GM19455 (cell line): Measurements from ENCODE around the gene CYP2C19.
"Not testable (repeated sequence)": the region's sequence is repeated elsewhere in the genome, so short reads cannot be mapped to it uniquely, and the experiment has no call there.

ENCODE experiments used
- ATAC-seq: cut with Tn5 transposase; IDR thresholded peaks from one replicate; pipeline ENCODE4 v1.9.1; 2021; ENCODE audit not compliant: unreplicated experiment

The CYP2C19 gene

DNA sequence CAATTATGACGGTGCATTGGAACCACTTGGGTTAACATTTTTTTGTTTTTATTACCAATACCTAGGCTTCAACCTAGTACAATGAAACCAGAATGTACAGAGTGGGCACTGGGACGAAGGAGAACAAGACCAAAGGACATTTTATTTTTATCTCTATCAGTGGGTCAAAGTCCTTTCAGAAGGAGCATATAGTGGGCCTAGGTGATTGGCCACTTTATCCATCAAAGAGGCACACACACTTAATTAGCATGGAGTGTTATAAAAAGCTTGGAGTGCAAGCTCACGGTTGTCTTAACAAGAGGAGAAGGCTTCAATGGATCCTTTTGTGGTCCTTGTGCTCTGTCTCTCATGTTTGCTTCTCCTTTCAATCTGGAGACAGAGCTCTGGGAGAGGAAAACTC, at the start of gene CYP2C19:
Gene CYP2C19 (plus strand): TSS at position 289 of the 400 bp plus-strand sequence. CDS start 25 bp downstream, at position 314.
- no peak for ATAC-seq

DNA sequence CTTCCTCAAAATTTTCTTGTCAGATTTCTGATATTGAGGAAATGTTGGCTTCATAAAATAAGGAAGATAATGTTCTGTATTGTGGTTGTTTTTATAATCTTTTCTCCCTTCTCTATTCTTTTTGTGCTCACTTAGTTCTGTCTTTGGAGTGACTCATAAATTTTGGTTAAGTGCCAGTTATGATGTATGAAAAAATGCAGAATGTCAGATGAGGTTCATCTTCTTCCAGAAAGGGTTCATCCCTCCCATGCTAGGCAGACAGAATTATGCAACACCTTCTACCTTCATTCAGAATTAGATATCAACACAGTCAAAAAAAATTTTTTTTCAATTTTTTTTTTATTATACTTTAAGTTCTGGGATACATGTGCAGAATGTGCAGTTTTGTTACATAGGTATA, 36.6 kb upstream of the CYP2C19 start:
- ATAC-seq: no peak

DNA sequence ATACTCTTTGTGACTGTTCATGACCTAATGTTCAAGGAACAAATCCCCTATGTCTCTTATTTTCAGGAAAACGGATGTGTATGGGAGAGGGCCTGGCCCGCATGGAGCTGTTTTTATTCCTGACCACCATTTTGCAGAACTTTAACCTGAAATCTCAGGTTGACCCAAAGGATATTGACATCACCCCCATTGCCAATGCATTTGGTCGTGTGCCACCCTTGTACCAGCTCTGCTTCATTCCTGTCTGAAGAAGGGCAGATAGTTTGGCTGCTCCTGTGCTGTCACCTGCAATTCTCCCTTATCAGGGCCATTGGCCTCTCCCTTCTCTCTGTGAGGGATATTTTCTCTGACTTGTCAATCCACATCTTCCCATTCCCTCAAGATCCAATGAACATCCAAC, 27.3 kb upstream of the CYP2C19 start:
- ATAC-seq: no peak

DNA sequence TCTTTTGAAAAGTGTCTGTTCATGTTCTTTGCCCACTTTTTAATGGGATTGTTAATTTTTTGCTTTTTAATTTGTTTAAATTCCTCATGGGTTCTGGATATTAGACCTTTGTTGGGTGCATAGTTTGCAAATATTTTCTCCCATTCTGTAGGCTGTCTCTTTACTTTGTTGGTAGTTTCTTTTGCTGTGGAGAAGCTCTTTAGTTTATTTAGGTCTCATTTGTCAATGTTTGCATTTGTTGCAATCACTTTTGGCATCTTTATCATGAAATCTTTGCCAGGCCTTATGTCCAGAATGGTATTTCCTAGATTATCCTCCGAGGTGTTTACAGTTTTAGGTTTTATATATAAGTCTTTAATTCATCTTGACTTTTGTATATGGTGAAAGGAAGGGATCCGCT, 23.9 kb upstream of the CYP2C19 start:
- ATAC-seq: no peak

DNA sequence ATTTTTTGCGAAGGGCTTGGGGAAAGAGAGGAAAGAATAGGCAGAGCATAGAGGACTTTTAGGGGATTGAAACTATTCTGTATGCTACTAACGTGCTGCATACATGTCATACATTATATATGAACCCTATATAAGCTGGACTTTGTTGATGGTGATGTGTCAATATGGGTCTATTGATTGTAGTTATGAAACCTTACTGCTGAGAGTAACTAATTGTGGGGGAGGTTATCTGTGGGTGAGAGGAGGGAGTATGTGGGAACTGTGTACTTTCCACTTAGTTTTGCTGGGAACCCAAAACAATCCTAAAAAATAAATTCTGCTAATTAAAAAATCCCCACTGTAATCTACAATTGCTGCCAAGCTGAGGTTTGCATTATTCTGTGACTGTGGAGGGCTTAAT, 15.3 kb upstream of the CYP2C19 start:
- ATAC-seq: no peak

DNA sequence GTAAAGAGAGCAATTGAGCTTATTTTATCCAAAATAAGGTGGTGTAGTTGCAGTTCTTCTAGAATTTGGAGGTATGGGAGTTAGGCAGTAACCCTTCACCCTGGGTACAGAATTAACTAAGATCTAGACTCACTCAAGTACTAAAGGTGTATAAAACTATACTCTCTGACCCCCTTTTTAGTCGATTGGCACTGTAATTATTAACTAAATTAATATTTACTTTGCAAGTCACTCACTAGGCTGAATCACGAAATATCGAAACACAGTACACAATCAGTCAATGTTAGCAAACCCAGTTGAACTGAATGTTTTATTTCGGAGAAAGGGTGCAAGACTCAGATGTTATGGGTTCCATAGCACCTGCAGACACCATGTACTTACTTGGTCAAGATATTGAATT, 14.6 kb upstream of the CYP2C19 start:
- ATAC-seq: no peak

DNA sequence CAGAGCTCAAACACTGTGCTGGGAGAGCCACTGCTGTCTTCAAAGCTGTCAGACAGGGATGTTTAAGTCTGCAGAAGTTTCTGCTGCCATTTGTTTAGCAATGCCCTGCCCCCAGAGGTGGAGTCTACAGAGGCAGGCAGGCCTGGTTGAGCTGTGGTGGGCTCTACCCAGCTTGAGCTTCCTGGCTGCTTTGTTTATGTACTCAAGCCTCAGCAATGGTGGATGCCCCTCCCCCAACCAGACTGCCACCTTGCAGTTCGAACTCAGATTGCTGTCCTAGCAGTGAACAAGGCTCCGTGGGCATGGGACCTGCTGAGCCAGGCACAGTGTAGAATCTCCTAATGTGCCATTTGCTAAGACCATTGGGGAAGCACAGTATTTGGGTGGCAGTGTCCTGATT, 4.6 kb upstream of the CYP2C19 start:
- ATAC-seq: no peak

DNA sequence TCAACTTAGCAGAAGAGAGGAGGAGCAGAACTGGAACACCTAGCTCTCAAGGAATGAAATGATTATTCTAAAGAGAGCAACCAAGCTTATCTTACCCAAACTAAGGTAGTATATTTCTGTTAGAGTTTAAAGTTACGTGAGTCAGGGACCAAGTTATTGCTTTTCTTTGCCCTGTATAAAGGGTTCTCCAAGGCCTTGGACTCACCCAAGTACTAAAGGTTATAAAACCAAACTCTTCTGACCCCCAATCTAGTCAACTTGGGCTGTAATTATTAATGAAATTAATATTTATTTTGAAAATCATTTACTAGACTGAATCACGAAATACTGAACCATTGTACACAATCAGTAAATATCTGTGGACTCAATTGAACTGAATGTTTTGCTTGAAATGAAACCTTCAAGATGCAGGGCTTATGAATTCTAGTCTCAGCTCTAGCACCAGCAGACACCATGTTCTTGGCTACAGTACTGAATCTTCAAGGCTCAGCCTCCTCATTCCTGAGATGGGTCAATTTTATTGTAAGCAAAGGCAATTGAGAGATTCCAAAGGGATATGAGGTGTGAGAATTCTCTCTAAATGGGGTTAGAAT, 1.8 kb upstream of the CYP2C19 start:
- ATAC-seq: no peak

DNA sequence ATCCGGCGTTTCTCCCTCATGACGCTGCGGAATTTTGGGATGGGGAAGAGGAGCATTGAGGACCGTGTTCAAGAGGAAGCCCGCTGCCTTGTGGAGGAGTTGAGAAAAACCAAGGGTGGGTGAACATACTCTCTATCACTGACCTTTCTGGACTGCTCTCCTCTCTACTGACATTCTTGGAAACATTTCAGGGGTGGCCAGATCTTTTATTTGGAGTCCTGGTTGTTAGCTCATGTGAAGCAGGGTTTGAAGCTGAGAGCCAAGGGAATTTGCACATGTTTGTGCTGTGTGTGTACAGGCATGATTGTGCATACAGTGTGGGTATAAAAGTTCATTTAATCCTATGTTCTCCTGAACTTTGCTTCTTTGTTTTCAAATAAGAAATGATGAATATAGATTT, 12.9 kb downstream of the CYP2C19 start:
- not testable (repeated sequence) for ATAC-seq

DNA sequence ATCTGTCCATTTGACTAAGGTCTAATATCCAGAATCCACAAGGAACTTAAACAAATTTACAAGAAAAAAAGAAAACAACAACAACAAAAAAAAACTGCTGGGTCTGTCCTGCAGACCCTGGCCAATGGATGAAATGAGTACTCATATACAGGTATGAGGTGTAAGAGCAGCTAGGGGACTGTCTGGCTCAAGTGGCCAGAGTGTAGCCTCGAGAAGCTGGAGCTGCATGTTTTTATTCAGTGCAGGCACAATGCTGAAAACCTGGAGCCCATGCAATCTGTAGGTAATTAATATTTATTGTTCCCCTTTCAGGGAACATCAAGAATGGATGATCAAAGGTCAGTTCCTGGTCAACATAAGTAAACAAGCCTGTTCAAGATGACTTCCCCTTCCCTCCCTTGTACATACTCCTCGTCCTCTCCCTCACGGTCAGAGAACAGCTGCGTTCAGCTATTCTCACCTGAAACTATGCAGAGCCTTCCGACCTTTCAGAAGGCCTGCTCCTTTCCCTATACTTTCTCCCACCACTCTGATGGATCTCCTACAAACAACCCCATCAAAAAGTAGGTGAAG, 15.5 kb downstream of the CYP2C19 start:
- no peak for ATAC-seq

DNA sequence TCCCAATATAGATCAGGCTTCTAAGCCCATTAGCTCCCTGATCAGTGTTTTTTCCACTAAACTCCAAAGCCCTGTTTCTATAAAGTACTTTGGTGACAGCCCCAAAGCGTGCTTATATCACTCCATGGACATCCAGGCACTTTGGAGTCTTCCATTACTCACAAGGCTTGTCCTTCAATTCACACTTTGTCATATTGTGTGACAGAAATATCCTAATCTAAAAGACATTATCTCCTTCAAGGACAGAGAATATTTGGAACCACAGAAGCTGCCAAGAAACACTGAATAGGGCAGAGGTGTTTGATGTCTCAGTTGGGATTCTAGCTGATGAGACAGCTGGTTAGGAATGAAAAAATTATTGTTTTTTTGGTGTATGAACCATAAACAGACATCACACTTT, 18.4 kb downstream of the CYP2C19 start:
- no peak for ATAC-seq

DNA sequence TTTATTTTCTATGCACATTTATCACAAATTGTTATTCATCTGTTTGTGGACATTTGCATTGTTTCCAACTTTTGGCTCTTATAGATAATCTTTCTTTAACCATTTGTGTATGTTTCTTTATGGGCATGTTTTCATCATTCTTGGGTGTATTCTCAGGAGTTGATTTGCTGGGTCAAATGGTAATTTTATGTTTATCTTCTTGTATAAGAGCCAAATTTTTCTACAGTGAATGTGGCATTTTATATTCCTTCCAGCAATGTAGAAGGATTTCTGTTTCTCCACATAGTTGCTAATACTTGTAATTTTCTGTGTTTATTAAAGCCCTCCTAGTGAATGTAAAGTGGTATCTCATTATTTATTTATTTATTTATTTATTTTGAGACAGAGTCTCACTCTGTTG, 21.8 kb downstream of the CYP2C19 start:
- no peak for ATAC-seq

DNA sequence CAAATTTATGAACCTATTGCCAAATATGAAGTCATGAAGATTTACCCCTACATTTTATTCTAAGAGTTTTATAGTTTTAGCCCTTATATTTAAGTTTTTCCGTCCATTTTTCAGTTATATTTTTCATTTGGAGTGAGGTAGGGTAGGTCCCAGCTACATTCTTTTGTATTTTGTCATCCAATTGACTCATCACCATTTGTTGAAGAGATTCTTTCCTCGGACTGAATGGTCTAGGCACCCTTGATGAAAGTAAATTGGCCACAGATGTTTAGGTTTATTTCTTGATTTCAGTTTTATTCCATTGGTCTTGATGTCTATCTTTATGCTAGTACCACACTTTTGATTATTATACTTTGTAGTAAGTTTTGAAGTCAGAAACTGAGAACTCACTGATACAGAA, 22.7 kb downstream of the CYP2C19 start:
- no peak for ATAC-seq

DNA sequence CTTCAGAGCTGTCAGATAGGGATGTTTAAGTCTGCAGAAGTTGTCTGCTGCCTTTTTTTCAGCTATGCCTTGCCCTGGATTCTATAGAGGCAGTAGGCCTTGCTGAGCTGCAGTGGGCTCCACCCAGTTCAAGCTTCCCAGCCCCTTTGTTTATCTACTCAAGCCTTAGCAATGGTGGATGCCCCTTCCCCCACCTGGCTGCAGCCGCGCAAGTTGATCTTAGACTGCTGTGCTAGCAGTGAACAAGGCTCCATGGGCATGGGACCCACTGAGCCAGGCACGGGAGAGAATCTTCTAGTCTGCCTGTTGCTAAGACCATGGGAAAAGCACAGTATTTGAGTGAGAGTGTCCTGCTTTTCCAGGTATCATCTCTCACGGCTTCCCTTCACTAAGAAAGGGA, 38.1 kb downstream of the CYP2C19 start:
- not testable (repeated sequence) for ATAC-seq

DNA sequence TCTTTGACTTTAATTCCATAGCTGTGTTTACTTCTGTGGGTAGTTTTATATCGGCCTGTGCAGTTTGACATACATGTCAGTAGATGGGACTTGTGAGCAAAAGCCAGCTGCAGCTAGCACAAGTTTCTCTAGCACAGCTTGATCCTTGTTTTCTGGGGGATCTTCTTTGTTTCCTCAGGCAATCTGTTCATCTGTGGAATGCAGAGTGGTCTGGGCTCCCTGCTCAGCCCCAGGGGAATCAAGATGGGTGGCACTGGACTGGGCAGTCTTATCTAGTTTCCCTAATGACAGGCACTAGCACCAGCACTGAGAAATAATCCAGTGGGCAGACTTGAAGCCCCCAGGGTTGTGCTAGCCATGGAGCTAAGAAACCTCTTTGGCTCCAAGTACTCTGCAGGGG, 40.8 kb downstream of the CYP2C19 start:
- ATAC-seq: no peak

DNA sequence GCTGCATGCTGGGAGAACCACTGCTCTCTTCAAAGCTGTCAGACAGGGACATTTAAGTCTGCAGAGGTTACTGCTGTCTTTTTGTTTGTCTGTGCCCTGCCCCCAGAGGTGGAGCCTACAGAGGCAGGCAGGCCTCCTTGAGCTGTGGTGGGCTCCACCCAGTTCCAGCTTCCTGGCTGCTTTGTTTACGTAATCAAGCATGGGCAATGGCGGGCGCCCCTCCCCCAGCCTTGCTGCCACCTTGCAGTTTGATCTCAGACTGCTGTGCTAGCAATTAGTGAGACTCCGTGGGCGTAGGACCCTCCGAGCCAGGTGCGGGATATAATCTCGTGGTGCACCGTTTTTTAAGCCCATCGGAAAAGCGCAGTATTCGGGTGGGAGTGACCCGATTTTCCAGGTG, 67.5 kb downstream of the CYP2C19 start:
- not testable (repeated sequence) for ATAC-seq

DNA sequence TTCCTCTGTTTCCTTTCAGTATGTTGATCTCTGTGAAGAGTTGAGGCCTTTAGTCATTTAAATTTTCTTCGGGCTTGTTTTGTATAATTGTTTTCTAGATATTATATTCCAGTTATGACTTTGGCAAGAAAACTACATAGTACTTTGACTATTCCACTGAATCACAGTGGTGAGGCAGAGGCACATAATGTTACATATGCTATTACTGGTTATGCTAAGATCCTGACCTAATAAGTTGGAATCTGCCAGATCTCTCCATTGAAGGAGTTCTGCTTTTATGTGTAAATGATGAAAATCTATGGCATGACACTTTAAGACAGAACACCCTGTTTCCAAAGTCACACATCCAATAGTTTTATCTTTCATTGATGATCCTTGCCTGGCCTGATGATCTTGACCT, 83.7 kb downstream of the CYP2C19 start:
- no peak for ATAC-seq

DNA sequence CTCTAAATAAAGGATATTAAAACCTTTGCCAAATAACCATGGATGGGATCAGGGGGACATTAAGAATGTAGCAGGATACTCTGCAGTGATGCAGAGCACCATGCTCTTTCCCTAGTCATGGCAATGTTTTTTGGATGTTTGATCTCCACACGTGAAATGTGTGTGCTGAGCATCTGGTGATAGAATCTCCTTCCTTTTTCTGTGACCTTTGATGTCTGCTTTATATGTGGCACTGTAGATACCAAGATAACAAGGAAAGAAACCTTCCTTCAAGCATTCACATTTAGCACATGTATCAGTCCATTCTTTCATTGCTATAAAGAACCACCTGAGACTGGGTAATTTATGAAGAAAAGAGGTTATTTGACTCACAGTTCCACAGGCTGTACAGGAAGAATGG, 88.3 kb downstream of the CYP2C19 start:
- ATAC-seq: no peak

DNA sequence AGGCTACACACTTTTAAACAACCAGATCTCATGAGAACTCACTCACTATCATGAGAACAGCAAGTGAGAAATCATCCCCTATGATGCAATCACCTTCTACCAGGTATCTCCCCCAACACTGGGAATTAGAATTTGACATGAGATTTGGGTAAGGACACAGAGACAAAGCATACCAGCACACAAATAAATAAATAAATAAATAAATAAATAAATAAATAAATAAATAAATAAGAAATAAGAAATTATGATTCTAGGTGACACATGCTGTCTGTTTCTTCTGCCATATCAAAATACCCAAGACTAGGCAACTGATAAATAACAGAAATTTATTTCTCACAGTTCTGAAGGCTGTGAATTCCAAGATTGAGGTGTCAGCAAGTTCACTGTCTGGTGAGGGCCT, 88.8 kb downstream of the CYP2C19 start:
- ATAC-seq: no peak

DNA sequence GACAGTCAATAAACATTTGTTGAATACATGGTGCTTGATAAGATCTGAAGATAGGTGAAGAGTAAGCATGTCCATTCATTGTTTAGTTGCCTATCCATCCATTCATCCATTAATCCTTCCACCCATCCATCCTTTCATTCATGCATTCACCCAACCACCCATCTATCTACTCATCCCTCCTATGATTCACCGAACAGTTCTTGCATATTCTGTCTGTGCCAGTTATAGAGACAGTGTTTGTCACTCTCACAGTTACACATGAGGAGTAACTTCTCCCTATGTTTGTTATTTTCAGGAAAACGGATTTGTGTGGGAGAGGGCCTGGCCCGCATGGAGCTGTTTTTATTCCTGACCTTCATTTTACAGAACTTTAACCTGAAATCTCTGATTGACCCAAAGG, 90.0 kb downstream of the CYP2C19 start:
- ATAC-seq: no peak

DNA sequence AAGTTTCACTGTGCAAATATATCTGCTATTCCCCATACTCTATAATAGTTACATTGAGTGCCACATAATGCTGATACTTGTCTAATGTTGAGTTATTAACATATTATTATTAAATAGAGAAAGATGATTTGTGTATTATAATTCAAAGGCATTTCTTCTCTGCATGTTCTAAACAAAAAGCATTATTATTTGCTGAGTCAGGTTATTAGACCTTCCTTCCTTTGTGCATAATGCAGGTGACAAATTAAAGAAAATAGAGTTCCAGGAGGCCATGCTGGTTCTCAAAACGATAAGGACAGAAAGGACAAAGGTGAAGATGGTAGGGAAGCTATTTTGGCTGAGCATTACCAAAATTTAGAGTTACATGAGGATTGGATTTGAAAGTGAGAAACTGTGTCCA, 90.6 kb downstream of the CYP2C19 start:
- no peak for ATAC-seq

DNA sequence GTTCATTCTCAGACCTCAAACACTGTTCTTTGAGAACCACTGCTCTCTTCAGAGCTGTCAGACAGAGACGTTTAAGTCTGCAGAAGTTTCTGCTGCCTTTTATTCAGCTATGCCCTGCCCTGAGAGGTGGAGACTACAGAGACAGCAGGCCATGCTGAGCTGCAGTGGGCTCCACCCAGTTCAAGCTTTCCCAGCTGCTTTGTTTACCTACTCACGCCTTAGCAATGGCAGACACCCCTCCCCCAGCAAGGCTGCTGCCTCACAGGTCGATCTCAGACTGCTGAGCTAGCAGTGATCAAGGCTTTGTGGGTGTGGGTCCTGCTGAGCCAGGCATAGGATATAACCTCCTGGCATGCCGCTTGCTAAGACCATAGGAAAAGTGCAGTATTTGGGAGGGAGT, 95.5 kb downstream of the CYP2C19 start:
- ATAC-seq: no peak

DNA sequence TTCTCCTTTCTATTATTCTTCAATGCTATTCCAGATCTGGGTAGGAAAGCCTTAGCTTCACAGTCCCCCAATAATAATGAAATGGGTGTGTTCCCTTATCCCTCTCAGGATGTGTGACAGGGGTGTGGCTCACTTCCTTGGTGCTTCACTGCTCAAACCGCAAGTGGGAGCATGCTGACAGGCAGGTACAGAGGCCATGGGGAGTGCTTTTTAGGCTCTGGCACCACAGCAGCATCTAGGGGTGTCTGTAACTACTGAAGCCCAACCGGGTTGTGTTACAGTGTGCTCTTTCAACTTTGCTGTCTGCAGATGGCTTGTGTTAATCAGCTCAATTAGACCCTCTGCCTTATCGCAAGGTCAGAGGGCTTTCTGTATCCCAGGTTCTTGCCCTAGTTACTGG, 96.6 kb downstream of the CYP2C19 start:
- no peak for ATAC-seq
